Loucy (cell line): ENCODE results near the gene S100A6.

ENCODE experiments used
- H2AFZ ChIP-seq: fragments of 200-600 bp; sonication (generic); 2 replicates; pipeline ENCODE4 v1.6.0; 2016; ENCODE audit warnings: antibody characterized with exemption, mild to moderate bottlenecking, low read length, moderate library complexity
- H3F3A ChIP-seq: fragments of 200-600 bp; 2 replicates; pipeline ENCODE4 v1.6.0; 2016; ENCODE audit warnings: antibody characterized with exemption, low read depth, mild to moderate bottlenecking
- H3K27me3 ChIP-seq: fragments of 200-600 bp; sonication (generic); 2 replicates; pipeline ENCODE4 v1.6.1; 2014; ENCODE audit warnings: low read length, mild to moderate bottlenecking; ENCODE audit not compliant: insufficient read depth, poor library complexity, severe bottlenecking
- H3K36me3 ChIP-seq: fragments of 200-600 bp; sonication (generic); 2 replicates; pipeline ENCODE4 v1.6.1; 2016; ENCODE audit warnings: low read length; ENCODE audit not compliant: insufficient read depth
- H3K4me1 ChIP-seq: fragments of 200-600 bp; sonication (generic); 2 replicates; pipeline ENCODE4 v1.5.1; 2014; ENCODE audit warnings: low read length, mild to moderate bottlenecking; ENCODE audit not compliant: insufficient read depth, poor library complexity, severe bottlenecking
- H3K4me2 ChIP-seq: fragments of 200-600 bp; sonication (generic); 2 replicates; pipeline ENCODE4 v1.6.0; 2014; ENCODE audit warnings: antibody characterized with exemption, low read length, low read depth, mild to moderate bottlenecking; ENCODE audit not compliant: poor library complexity, severe bottlenecking
- H3K4me3 ChIP-seq: fragments of 200-600 bp; sonication (generic); 2 replicates; pipeline ENCODE4 v1.5.1; 2014; ENCODE audit warnings: low read length, mild to moderate bottlenecking, mixed read lengths; ENCODE audit not compliant: poor library complexity, severe bottlenecking
- H3K79me2 ChIP-seq: fragments of 200-600 bp; sonication (generic); 2 replicates; pipeline ENCODE4 v1.6.1; 2014; ENCODE audit warnings: low read length; ENCODE audit not compliant: insufficient read depth
- H3K9ac ChIP-seq: fragments of 200-600 bp; sonication (generic); 2 replicates; pipeline ENCODE4 v1.6.0; 2014; ENCODE audit warnings: mild to moderate bottlenecking, low read depth, low read length, moderate library complexity; ENCODE audit not compliant: poor library complexity, severe bottlenecking
- H3K9me2 ChIP-seq: fragments of 200-600 bp; sonication (generic); replicated peaks from 2 replicates; pipeline ENCODE4 v1.6.1; 2016; ENCODE audit warnings: low read depth, low read length, mixed read lengths
- H3K9me3 ChIP-seq: fragments of 200-600 bp; sonication (generic); 2 replicates; pipeline ENCODE4 v1.6.1; 2014; ENCODE audit warnings: mild to moderate bottlenecking, antibody characterized with exemption, low read length, low read depth; ENCODE audit not compliant: insufficient read depth
- H4K20me1 ChIP-seq: fragments of 200-600 bp; sonication (generic); 2 replicates; pipeline ENCODE4 v1.6.0; 2014; ENCODE audit warnings: antibody characterized with exemption, low read length, mild to moderate bottlenecking; ENCODE audit not compliant: insufficient read depth, poor library complexity, severe bottlenecking
- EZH2phosphoT487 ChIP-seq: fragments of 200-600 bp; IDR thresholded peaks from 2 replicates; pipeline ENCODE4 v1.6.1; 2018; ENCODE audit warnings: antibody characterized with exemption, mild to moderate bottlenecking, moderate library complexity, borderline replicate concordance
- TF ChIP-seq, protein P1 (sequence below): fragments of 200-600 bp; sonication (generic); conservative IDR thresholded peaks from 2 replicates; pipeline ENCODE4 v1.5.1; 2014; ENCODE audit warnings: mild to moderate bottlenecking, antibody characterized with exemption, low read length

Gene S100A6

GRCh38 chr1:153493343-153493960 is 42.3 kb downstream of the S100A6 start:
- H3K4me2 ChIP-seq, result no peak overlapping the region
- H3K36me3 ChIP-seq, result no peaks in the 10 kb centered on the region
- H3K9me3 ChIP-seq, result no peaks in the 10 kb centered on the region
- no peaks in the 10 kb centered on the region for H3K27me3 ChIP-seq
- TF ChIP-seq EZH2phosphoT487, result no peak
- TF ChIP-seq, protein P1, sequence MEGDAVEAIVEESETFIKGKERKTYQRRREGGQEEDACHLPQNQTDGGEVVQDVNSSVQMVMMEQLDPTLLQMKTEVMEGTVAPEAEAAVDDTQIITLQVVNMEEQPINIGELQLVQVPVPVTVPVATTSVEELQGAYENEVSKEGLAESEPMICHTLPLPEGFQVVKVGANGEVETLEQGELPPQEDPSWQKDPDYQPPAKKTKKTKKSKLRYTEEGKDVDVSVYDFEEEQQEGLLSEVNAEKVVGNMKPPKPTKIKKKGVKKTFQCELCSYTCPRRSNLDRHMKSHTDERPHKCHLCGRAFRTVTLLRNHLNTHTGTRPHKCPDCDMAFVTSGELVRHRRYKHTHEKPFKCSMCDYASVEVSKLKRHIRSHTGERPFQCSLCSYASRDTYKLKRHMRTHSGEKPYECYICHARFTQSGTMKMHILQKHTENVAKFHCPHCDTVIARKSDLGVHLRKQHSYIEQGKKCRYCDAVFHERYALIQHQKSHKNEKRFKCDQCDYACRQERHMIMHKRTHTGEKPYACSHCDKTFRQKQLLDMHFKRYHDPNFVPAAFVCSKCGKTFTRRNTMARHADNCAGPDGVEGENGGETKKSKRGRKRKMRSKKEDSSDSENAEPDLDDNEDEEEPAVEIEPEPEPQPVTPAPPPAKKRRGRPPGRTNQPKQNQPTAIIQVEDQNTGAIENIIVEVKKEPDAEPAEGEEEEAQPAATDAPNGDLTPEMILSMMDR, result no peak
- no peaks in the 10 kb centered on the region for H3K79me2 ChIP-seq
- H3K4me1 ChIP-seq, result peaks cover 4% of the 10 kb centered on the region
- H3K9ac ChIP-seq, result no peak overlapping the region
- no peak overlapping the region for H2AFZ ChIP-seq
- no peaks in the 10 kb centered on the region for H3K9me2 ChIP-seq
- no peaks in the 10 kb centered on the region for H3F3A ChIP-seq
- H4K20me1 ChIP-seq, result no peaks in the 10 kb centered on the region
- no peak overlapping the region for H3K4me3 ChIP-seq

DNA sequence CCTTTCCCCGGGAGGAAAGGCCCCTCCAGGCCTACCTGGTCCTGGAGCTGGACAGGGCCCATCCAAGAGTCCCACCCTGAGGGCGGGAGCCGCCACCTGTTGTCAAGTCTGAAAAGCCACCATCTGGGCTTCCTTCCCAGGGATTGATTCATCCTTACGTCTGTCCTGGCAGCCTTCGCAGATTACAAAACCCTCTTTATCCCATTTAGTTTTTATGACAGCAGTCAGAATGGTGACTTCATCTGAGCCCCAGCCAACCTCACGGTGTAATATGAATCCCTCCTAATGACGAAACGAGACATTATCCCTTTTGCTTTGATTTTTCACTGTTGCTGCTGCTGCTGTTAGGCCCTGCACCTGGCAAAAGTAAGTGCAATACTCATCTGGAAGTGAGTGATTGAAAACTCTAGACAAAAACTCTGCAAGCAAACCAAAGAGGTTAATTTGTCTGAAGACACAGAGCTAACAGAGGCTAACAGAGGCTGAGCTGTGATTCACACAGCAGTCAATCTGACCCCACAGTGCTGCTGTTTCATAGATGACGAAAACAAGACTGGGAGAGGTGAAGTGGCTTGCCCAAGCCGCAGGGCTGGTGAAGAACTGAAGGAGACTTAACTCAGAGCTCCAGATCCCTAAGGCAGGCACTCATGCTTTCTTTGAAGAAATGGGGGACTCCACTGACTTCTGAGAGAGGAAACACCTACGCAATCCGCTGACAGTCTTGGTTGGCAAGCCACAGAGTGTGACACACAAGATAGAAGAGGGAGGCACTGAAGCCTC is 45.3 kb downstream of the S100A6 start:
- Histone ChIP-seq H3K9me3 (no peaks in the 10 kb centered on the region), H3K27me3 (no peaks in the 10 kb centered on the region), H3K9me2 (no peaks in the 10 kb centered on the region), H3K36me3 (no peaks in the 10 kb centered on the region), H3K4me3 (no peak overlapping the region), H3K4me1 (peaks cover 4% of the 10 kb centered on the region), H3K4me2 (no peak overlapping the region), H3F3A (no peaks in the 10 kb centered on the region), H3K79me2 (no peaks in the 10 kb centered on the region), H2AFZ (no peak overlapping the region), H4K20me1 (no peaks in the 10 kb centered on the region), H3K9ac (no peak overlapping the region)
- TF ChIP-seq, protein P1, result no peak
- no peak for TF ChIP-seq EZH2phosphoT487

GRCh38 chr1:153488731-153489130 is 47.1 kb downstream of the S100A6 start:
- Histone ChIP-seq H3K36me3 (no peaks in the 10 kb centered on the region), H3F3A (no peaks in the 10 kb centered on the region), H3K4me2 (no peak overlapping the region), H3K9me2 (no peaks in the 10 kb centered on the region), H3K9ac (no peak overlapping the region), H3K4me1 (no peaks in the 10 kb centered on the region), H3K4me3 (no peak overlapping the region), H2AFZ (no peak overlapping the region), H3K79me2 (no peaks in the 10 kb centered on the region), H4K20me1 (no peaks in the 10 kb centered on the region), H3K9me3 (no peaks in the 10 kb centered on the region), H3K27me3 (no peaks in the 10 kb centered on the region)
- TF ChIP-seq, protein P1, result no peak
- no peak for TF ChIP-seq EZH2phosphoT487
